ENCODE data around the gene TOR1AIP1. TPM values are rescaled to one million over a fixed set of nuclear protein-coding genes. Genes with fewer than 3 reads are reported as not detected.

The TOR1AIP1 gene
- total and polyA plus RNA-seq, 5 donors, result 31.6 to 65.9 (median 65.0) TPM

GRCh38 chr1:179881642-179882252 is 338 bp upstream of the TOR1AIP1 start:
- ATAC-seq (peak; percentile 49 to 55), DNase-seq (no peak)

DNA sequence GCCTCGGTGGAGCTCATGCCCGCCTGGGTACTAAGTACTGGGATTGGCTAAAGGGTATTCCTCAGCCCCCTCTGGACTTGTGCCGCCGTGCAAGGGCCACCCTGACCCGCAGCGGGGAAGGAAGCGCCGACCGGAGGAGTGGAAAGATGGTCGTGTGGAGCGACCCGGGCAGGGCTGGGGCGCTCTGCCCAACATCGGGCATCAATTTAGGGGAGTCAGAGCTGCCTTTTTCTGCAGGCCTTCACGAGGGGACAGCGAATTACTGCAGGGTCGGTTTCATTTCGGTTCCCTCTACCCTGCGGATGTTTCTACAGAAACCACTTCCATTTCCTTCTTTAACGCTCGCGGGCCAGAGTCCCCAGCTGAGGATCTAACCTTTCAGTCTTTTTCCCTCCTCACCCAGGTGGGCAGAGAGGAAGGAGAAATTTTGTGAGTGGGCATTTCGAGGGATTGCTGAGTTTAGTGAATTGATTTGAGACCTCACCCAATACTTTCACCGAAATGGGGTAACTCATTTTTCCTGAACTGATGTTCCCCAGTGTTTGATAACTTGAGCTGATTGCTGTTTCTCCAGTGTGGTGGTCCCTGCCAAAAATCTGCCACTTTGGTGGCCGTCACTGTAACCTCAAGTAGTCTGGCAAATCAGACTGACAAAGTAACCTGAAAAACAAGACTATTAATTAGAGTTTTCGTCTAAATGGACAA is 1.1 kb downstream of the TOR1AIP1 start:
- DNase-seq (peak in 1 of 3 donors; percentile 84), ATAC-seq (peak in 1 of 2 donors; percentile 62)
- H3K4me3 ChIP-seq (ENCODE audit: low read length), result peak overlapping the region; percentile 64
- no peaks in the 10 kb centered on the region for H3K9me3 ChIP-seq (ENCODE audit: control insufficient read depth, low read length)
- peak overlapping the region; percentile 84 for H3K27ac ChIP-seq (ENCODE audit: low read length)
- intact Hi-C loops (cut with DNase I), result loop anchor here in 1 of 4 donors (10.0 kb wide), 1 partner anchor 72 kb away; the partner anchor contains the start of gene CEP350
- under 1% methylated on average over 26 of the region's 26 CpGs for WGBS
- H3K27me3 ChIP-seq (ENCODE audit: control insufficient read depth, insufficient read depth), result no peaks in the 10 kb centered on the region
- no peaks in the 10 kb centered on the region for H3K4me1 ChIP-seq (ENCODE audit: control insufficient read depth, insufficient read depth, low read length)

More at GRCh38 chr1:179881642-179882252, 338 bp upstream of the TOR1AIP1 start:
- Histone ChIP-seq H3K4me1 (ENCODE audit: control insufficient read depth, insufficient read depth, low read length) (no peaks in the 10 kb centered on the region), H3K4me3 (ENCODE audit: low read length) (peak overlapping the region; percentile 37), H3K9me3 (ENCODE audit: control insufficient read depth, low read length) (no peaks in the 10 kb centered on the region), H3K27ac (ENCODE audit: low read length) (peak overlapping the region; percentile 97), H3K27me3 (ENCODE audit: control insufficient read depth, insufficient read depth) (no peaks in the 10 kb centered on the region)
- WGBS, result 1% methylated on average over 22 of the region's 22 CpGs
- intact Hi-C loops (cut with DNase I), result loop anchor here in 1 of 4 donors (10.0 kb wide), 1 partner anchor 73 kb away; the partner anchor contains the start of gene CEP350

GRCh38 chr1:179883745-179884138 is 1.7 kb downstream of the TOR1AIP1 start:
- no peaks in the 10 kb centered on the region for H3K9me3 ChIP-seq (ENCODE audit: control insufficient read depth, low read length)
- intact Hi-C loops (cut with DNase I), result loop anchor here in 1 of 4 donors (10.0 kb wide), 1 partner anchor 71 kb away; the partner anchor contains the start of gene CEP350
- H3K4me3 ChIP-seq (ENCODE audit: low read length), result peak overlapping the region; percentile 64
- no peak overlapping the region for H3K27ac ChIP-seq (ENCODE audit: low read length)
- ATAC-seq, result no peak
- no peaks in the 10 kb centered on the region for H3K27me3 ChIP-seq (ENCODE audit: control insufficient read depth, insufficient read depth)
- 19% methylated on average over 4 of the region's 4 CpGs for WGBS
- DNase-seq, result no peak
- no peaks in the 10 kb centered on the region for H3K4me1 ChIP-seq (ENCODE audit: control insufficient read depth, insufficient read depth, low read length)

GRCh38 chr1:179888071-179888470 is 6.0 kb downstream of the TOR1AIP1 start:
- Histone ChIP-seq H3K27me3 (ENCODE audit: control insufficient read depth, insufficient read depth) (no peaks in the 10 kb centered on the region), H3K27ac (ENCODE audit: low read length) (no peak overlapping the region), H3K4me3 (ENCODE audit: low read length) (no peak overlapping the region), H3K9me3 (ENCODE audit: control insufficient read depth, low read length) (no peaks in the 10 kb centered on the region), H3K4me1 (ENCODE audit: control insufficient read depth, insufficient read depth, low read length) (no peaks in the 10 kb centered on the region)
- intact Hi-C loops (cut with DNase I), result loop anchor here in 1 of 4 donors (10.0 kb wide), 1 partner anchor 67 kb away; the partner anchor contains the start of gene CEP350
- DNase-seq (no peak), ATAC-seq (no peak)
- 66% methylated on average over 2 of the region's 2 CpGs for WGBS

DNA sequence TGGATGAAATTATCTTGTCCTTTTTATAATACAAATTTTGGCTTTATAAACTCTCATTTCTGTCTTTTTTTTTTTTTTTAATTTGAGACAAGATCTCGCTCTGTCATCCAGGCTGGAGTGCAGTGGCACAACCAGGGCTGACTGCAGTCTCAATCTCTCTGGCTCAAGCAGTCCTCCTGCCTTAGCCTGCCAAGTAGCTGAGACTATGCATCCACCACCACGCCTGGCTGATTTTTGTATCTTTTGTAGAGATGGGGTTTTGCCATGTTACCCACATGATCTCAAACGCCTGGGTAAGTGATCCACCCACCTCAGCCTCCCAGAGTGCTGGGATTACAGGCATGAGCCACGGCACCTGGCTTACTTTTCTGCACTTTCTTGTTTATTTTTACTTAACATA is 7.5 kb downstream of the TOR1AIP1 start:
- ATAC-seq (no peak), DNase-seq (no peak)
- H3K9me3 ChIP-seq (ENCODE audit: control insufficient read depth, low read length), result no peaks in the 10 kb centered on the region
- no peak overlapping the region for H3K27ac ChIP-seq (ENCODE audit: low read length)
- H3K4me3 ChIP-seq (ENCODE audit: low read length), result no peak overlapping the region
- no peaks in the 10 kb centered on the region for H3K4me1 ChIP-seq (ENCODE audit: control insufficient read depth, insufficient read depth, low read length)
- H3K27me3 ChIP-seq (ENCODE audit: control insufficient read depth, insufficient read depth), result no peaks in the 10 kb centered on the region
- intact Hi-C loops (cut with DNase I), result loop anchor here in 1 of 4 donors (10.0 kb wide), 1 partner anchor 65 kb away; the partner anchor contains the start of gene CEP350
- 80% methylated on average over 4 of the region's 4 CpGs for WGBS

- Histone ChIP-seq H3K27me3 (ENCODE audit: control insufficient read depth, insufficient read depth) (no peaks in the 10 kb centered on the region), H3K4me1 (ENCODE audit: control insufficient read depth, insufficient read depth, low read length) (no peaks in the 10 kb centered on the region), H3K9me3 (ENCODE audit: control insufficient read depth, low read length) (no peaks in the 10 kb centered on the region), H3K27ac (ENCODE audit: low read length) (no peak overlapping the region), H3K4me3 (ENCODE audit: low read length) (no peak overlapping the region)
- DNase-seq (no peak), ATAC-seq (no peak)
- 68% methylated on average over 1 of the region's 1 CpG for WGBS
- intact Hi-C loops (cut with DNase I), result no loop called here
These were observed 28.8 kb downstream of the TOR1AIP1 start for GRCh38 chr1:179910934-179911333.

DNA sequence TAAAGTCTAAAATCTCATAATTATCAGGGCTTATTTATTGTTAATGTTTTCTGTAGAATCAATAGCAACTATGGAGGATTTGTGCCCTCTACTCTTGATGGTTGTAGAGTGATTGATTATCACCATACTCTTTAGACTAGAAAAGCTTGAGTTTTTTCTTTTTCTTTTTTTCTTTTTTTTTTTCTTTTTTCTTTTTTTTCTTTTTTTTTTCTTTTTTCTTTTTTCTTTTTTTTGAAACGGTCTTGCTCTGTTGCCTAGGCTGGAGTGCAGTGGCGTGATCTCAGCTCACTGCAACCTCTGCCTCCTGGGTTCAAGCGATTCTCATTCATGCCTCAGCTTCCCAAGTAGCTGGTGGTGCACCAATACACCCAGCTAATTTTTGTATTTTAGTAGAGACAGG is 29.7 kb downstream of the TOR1AIP1 start:
- Histone ChIP-seq H3K27me3 (ENCODE audit: control insufficient read depth, insufficient read depth) (no peaks in the 10 kb centered on the region), H3K27ac (ENCODE audit: low read length) (no peak overlapping the region), H3K4me3 (ENCODE audit: low read length) (no peak overlapping the region), H3K9me3 (ENCODE audit: control insufficient read depth, low read length) (no peaks in the 10 kb centered on the region), H3K4me1 (ENCODE audit: control insufficient read depth, insufficient read depth, low read length) (no peaks in the 10 kb centered on the region)
- intact Hi-C loops (cut with DNase I), result no loop called here
- ATAC-seq (no peak), DNase-seq (no peak)
- WGBS, result 98% methylated on average over 3 of the region's 3 CpGs

DNA sequence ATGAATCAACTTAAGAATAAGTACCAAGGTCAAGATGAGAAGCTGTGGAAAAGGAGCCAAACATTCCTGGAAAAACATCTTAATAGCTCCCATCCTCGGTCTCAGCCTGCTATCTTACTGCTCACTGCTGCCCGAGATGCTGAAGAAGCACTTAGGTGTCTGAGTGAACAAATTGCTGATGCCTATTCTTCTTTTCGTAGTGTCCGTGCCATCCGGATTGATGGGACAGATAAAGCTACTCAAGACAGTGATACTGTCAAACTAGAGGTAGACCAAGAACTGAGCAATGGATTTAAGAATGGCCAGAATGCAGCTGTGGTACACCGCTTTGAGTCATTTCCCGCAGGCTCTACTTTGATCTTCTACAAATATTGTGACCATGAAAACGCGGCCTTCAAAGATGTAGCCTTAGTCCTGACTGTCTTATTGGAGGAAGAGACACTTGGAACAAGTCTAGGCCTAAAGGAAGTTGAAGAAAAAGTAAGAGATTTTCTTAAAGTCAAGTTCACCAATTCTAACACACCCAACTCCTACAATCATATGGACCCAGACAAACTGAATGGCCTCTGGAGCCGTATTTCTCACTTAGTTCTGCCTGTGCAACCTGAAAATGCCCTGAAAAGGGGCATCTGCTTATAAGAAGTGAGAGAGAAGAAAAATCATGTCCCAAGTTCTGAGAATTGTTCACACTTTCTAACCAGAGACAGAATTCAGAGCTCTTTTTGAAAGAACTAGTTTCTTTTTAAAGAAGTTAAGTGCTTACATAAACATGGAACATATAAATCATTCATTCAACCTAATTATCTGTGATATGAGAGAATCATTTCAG is 35.7 kb downstream of the TOR1AIP1 start:
- Histone ChIP-seq H3K4me1 (ENCODE audit: control insufficient read depth, insufficient read depth, low read length) (peaks cover 3% of the 10 kb centered on the region), H3K4me3 (ENCODE audit: low read length) (no peak overlapping the region), H3K27me3 (ENCODE audit: control insufficient read depth, insufficient read depth) (no peaks in the 10 kb centered on the region), H3K9me3 (ENCODE audit: control insufficient read depth, low read length) (no peaks in the 10 kb centered on the region), H3K27ac (ENCODE audit: low read length) (no peak overlapping the region)
- DNase-seq (no peak), ATAC-seq (no peak)
- 84% methylated on average over 10 of the region's 10 CpGs for WGBS
- intact Hi-C loops (cut with DNase I), result no loop called here

GRCh38 chr1:179921472-179921871 is 39.4 kb downstream of the TOR1AIP1 start:
- peaks cover 3% of the 10 kb centered on the region for H3K4me1 ChIP-seq (ENCODE audit: control insufficient read depth, insufficient read depth, low read length)
- H3K9me3 ChIP-seq (ENCODE audit: control insufficient read depth, low read length), result no peaks in the 10 kb centered on the region
- DNase-seq, result no peak
- no peak overlapping the region for H3K27ac ChIP-seq (ENCODE audit: low read length)
- no peak overlapping the region for H3K4me3 ChIP-seq (ENCODE audit: low read length)
- no peak for ATAC-seq
- 85% methylated on average over 1 of the region's 1 CpG for WGBS
- no peaks in the 10 kb centered on the region for H3K27me3 ChIP-seq (ENCODE audit: control insufficient read depth, insufficient read depth)
- intact Hi-C loops (cut with DNase I), result no loop called here

- Histone ChIP-seq H3K4me1 (ENCODE audit: control insufficient read depth, insufficient read depth, low read length) (peaks cover 3% of the 10 kb centered on the region), H3K27me3 (ENCODE audit: control insufficient read depth, insufficient read depth) (no peaks in the 10 kb centered on the region), H3K4me3 (ENCODE audit: low read length) (no peak overlapping the region), H3K9me3 (ENCODE audit: control insufficient read depth, low read length) (no peaks in the 10 kb centered on the region), H3K27ac (ENCODE audit: low read length) (no peak overlapping the region)
- intact Hi-C loops (cut with DNase I), result no loop called here
- WGBS, result 74% methylated on average over 8 of the region's 8 CpGs
- DNase-seq (no peak), ATAC-seq (peak in 1 of 2 donors; percentile 21)
These were observed 40.1 kb downstream of the TOR1AIP1 start for GRCh38 chr1:179921981-179922872.

Measured in right cardiac atrium (tissue), 5 donors.